Measurements from ENCODE around the gene CYLC1.

DNA sequence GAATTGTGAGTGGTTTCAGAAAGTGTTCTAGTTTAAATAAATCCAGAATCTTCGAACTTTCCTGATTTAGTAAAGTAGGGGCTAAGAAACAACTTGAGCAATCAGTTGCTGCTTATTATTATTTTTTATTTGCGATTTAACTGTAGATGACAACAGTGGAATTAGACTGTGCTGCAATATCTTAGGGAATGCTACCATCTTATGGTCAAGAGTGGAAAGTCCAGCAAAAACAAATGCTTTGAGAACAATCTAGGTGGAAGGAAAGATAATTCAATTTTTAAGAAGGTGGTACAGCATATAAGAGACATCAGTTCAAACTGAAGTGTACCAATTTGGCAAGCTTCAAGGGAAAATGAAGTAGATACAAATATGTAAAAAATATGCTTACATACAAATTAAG lies 73.3 kb downstream of the CYLC1 start:
- no peak for TF ChIP-seq TEAD4 (IDR thresholded peaks at IDR 0.05)
- TF ChIP-seq EGR1 (IDR thresholded peaks at IDR 0.05), result no peak
- TF ChIP-seq MAX (IDR thresholded peaks at IDR 0.05), result no peak
- no peak for TF ChIP-seq REST (IDR thresholded peaks at IDR 0.05; ENCODE audit: low read depth)
- no peak for TF ChIP-seq TAF1 (IDR thresholded peaks at IDR 0.05; ENCODE audit: low read depth)
